Testis (tissue), 5 donors: Measurements from ENCODE around the gene LANCL2. TPM values are rescaled to one million over a fixed set of nuclear protein-coding genes. Genes with fewer than 3 reads are reported as not detected.

Experiments used
- DNase-seq: peaks from one replicate; pipeline ENCODE4 v3.0.0-alpha.2; 2019
- H3K27ac ChIP-seq, 2 donors: fragments of 200-600 bp; sonication (generic); one replicate each; pipeline ENCODE4 v1.5.1; 2019
- H3K27me3 ChIP-seq: fragments of 200-600 bp; sonication (generic); one replicate; pipeline ENCODE4 v1.5.1; 2019
- H3K36me3 ChIP-seq: fragments of 200-600 bp; sonication (generic); one replicate; pipeline ENCODE4 v1.5.1; 2017; ENCODE audit warnings: low read depth; ENCODE audit errors: missing control alignments
- H3K4me1 ChIP-seq: fragments of 200-600 bp; sonication (generic); one replicate; pipeline ENCODE4 v1.5.1; 2019
- H3K4me3 ChIP-seq, 2 donors: fragments of 200-600 bp; sonication (generic); one replicate each; pipeline ENCODE4 v1.5.1; 2017 to 2019
- H3K9me3 ChIP-seq: fragments of 200-600 bp; sonication (generic); one replicate; pipeline ENCODE4 v1.5.1; 2017
- CTCF ChIP-seq, 3 experiments: fragments of 450-650 bp in 2 of 3; fragments of 200-600 bp in 1 of 3; sonication (generic) in 1 of 3; IDR thresholded peaks; one replicate each; pipeline ENCODE4 v1.5.1; 2016 to 2019; ENCODE audit warnings: antibody characterized with exemption in 3 of 3, mild to moderate bottlenecking in 2 of 3, moderate library complexity in 1 of 3
- POLR2A ChIP-seq: fragments of 450-650 bp; IDR thresholded peaks from one replicate; pipeline ENCODE4 v1.6.1; 2017; ENCODE audit warnings: antibody characterized with exemption, mild to moderate bottlenecking, moderate library complexity
- WGBS, 2 donors: methylation state at CpG; one replicate each; pipeline ENCODE4 v1.1.5; 2018; 5-methylcytosine and 5-hydroxymethylcytosine counted together
- intact Hi-C: fragments of 100-400 bp; cut with DNase I; formaldehyde crosslinking; loops from one replicate; pipeline ENCODE4 v1.15.1; 2023; ENCODE audit warnings: low total_unique reads
- long read RNA-seq, 2 donors: transcript quantifications; one replicate each; lab custom pipeline, GENCODE V29; 2026
- polyA plus RNA-seq: library from polyadenylated mRNA; stranded (reverse); fragments of 350-450 nt; fragmentation: Illumina TruSeq; extraction: RNeasy Lipid Tissue Mini Kit (QIAGEN cat#74804); gene quantifications from one replicate; pipeline ENCODE4 v1.2.3, GENCODE V29; 2014; ENCODE audit warnings: low read depth, low replicate concordance; ENCODE audit not compliant: insufficient read depth
- total RNA-seq, 2 donors: library from RNA; depleted of rRNA; stranded (reverse); fragments of >200 nt; gene quantifications; one replicate each; pipeline ENCODE4 v1.2.3, GENCODE V29; 2016

Gene LANCL2
- total RNA-seq (10 to 100 TPM; 49.0 to 50.5 TPM), polyA plus RNA-seq (59.7 TPM)
- long read RNA-seq, donor 1, full-length matches to known transcripts: 7 of 28 reads
- long read RNA-seq, donor 1, partial matches to known transcripts: 21 of 28 reads
- long read RNA-seq, donor 1, other reads (novel, unspliced or antisense): 0 of 28 reads
- long read RNA-seq, donor 2, full-length matches to known transcripts: 12 of 17 reads
- long read RNA-seq, donor 2, partial matches to known transcripts: 5 of 17 reads
- long read RNA-seq, donor 2, other reads (novel, unspliced or antisense): 0 of 17 reads

- DNase-seq: peak; percentile 58
- H3K4me3 ChIP-seq: peak within 1 kb of the TSS; percentile 92 to 94
- TF ChIP-seq POLR2A (no peak), CTCF (IDR thresholded peaks at IDR 0.05) (no peak)
- 0 to 1% methylated on average over 9 to 28 of the region's 28 CpGs for WGBS, 2 donors
- H3K4me1 ChIP-seq: peaks cover 14% of the 10 kb centered on the region
- no peaks in the 10 kb centered on the region for H3K9me3 ChIP-seq
- H3K36me3 ChIP-seq: no peaks in the 10 kb centered on the region
- intact Hi-C loops: no loop called here
- H3K27ac ChIP-seq: peak within 1 kb of the TSS; percentile 99 to 100
- no peaks in the 10 kb centered on the region for H3K27me3 ChIP-seq
These were observed at the start of gene LANCL2 for GRCh38 chr7:55365205-55365674. Gene LANCL2 (plus strand): TSS chr7:55365337. CDS start chr7:55366026, 689 bp downstream.

- peak; percentile 34 for DNase-seq
- TF ChIP-seq CTCF (IDR thresholded peaks at IDR 0.05): no peak
- TF ChIP-seq POLR2A: no peak
- 44 to 67% methylated on average over 3 to 5 of the region's 5 CpGs for WGBS, 2 donors
- intact Hi-C loops: no loop called here
- Histone ChIP-seq H3K36me3 (no peaks in the 10 kb centered on the region), H3K4me3 (no peak overlapping the region), H3K9me3 (no peaks in the 10 kb centered on the region), H3K4me1 (peaks cover 4% of the 10 kb centered on the region), H3K27ac (no peak overlapping the region), H3K27me3 (no peaks in the 10 kb centered on the region)
These were observed 39.8 kb upstream of the LANCL2 start for GRCh38 chr7:55325371-55325792.

GRCh38 chr7:55326081-55326835 lies 38.9 kb upstream of the LANCL2 start:
- H3K27ac ChIP-seq: no peak overlapping the region
- H3K4me1 ChIP-seq: peaks cover 4% of the 10 kb centered on the region
- DNase-seq: no peak
- WGBS, 2 donors: 42 to 49% methylated on average over 11 of the region's 11 CpGs
- no peaks in the 10 kb centered on the region for H3K27me3 ChIP-seq
- no peak overlapping the region for H3K4me3 ChIP-seq
- no peaks in the 10 kb centered on the region for H3K36me3 ChIP-seq
- intact Hi-C loops: no loop called here
- H3K9me3 ChIP-seq: no peaks in the 10 kb centered on the region
- TF ChIP-seq POLR2A: no peak
- TF ChIP-seq CTCF (IDR thresholded peaks at IDR 0.05): no peak

GRCh38 chr7:55326945-55327626 lies 38.1 kb upstream of the LANCL2 start:
- Histone ChIP-seq H3K27ac (no peak overlapping the region), H3K36me3 (no peaks in the 10 kb centered on the region), H3K4me3 (no peak overlapping the region), H3K9me3 (no peaks in the 10 kb centered on the region), H3K27me3 (no peaks in the 10 kb centered on the region), H3K4me1 (peaks cover 4% of the 10 kb centered on the region)
- intact Hi-C loops: no loop called here
- no peak for DNase-seq
- 81 to 89% methylated on average over 7 of the region's 7 CpGs for WGBS, 2 donors
- TF ChIP-seq POLR2A: no peak
- TF ChIP-seq CTCF (IDR thresholded peaks at IDR 0.05): no peak
